Measurements from ENCODE around the gene ZBP1. TPM values are rescaled to one million over a fixed set of nuclear protein-coding genes. Genes with fewer than 3 reads are reported as not detected.

The ZBP1 gene
- total RNA-seq, 4 donors from 2014 or later: 0.80 TPM; not detected in 3

GRCh38 chr20:57654998-57655808, 35.0 kb upstream of the ZBP1 start:
- peaks cover 55% of the 10 kb centered on the region for H3K36me3 ChIP-seq
- peak; percentile 57 to 61 for DNase-seq (ENCODE audit: low spot score in 2 of 2)
- no peak overlapping the region for H3K27ac ChIP-seq

GRCh38 chr20:57654363-57654997, 34.3 kb upstream of the ZBP1 start:
- no peaks in the 10 kb centered on the region for H3K27me3 ChIP-seq
- DNase-seq (ENCODE audit: low spot score in 2 of 2): peak; percentile 56 to 70
- no peak overlapping the region for H3K27ac ChIP-seq
- no peaks in the 10 kb centered on the region for H3K9me3 ChIP-seq
- peaks cover 22% of the 10 kb centered on the region for H3K4me1 ChIP-seq
- peak; percentile 87 to 89 for TF ChIP-seq CTCF (IDR thresholded peaks at IDR 0.05)
- TF ChIP-seq POLR2A (IDR thresholded peaks at IDR 0.05): no peak
- H3K36me3 ChIP-seq: peaks cover 57% of the 10 kb centered on the region
- no peak overlapping the region for H3K4me3 ChIP-seq
- WGBS: 51% methylated on average over 12 of the region's 12 CpGs

More at GRCh38 chr20:57654998-57655808, 35.0 kb upstream of the ZBP1 start:
- no peaks in the 10 kb centered on the region for H3K9me3 ChIP-seq
- 89% methylated on average over 22 of the region's 22 CpGs for WGBS
- no peak overlapping the region for H3K4me3 ChIP-seq
- peaks cover 22% of the 10 kb centered on the region for H3K4me1 ChIP-seq
- no peaks in the 10 kb centered on the region for H3K27me3 ChIP-seq
- TF ChIP-seq EP300 (IDR thresholded peaks at IDR 0.05) (no peak), POLR2AphosphoS5 (IDR thresholded peaks at IDR 0.05) (no peak), POLR2A (IDR thresholded peaks at IDR 0.05) (no peak), CTCF (IDR thresholded peaks at IDR 0.05) (no peak)

GRCh38 chr20:57653910-57654309, 33.7 kb upstream of the ZBP1 start:
- H3K9me3 ChIP-seq: no peaks in the 10 kb centered on the region
- H3K4me1 ChIP-seq: peaks cover 20% of the 10 kb centered on the region
- no peak overlapping the region for H3K4me3 ChIP-seq
- H3K27ac ChIP-seq: no peak overlapping the region
- H3K36me3 ChIP-seq: peaks cover 51% of the 10 kb centered on the region
- DNase-seq (ENCODE audit: low spot score in 2 of 2): peak; percentile 53 to 55
- TF ChIP-seq POLR2A (IDR thresholded peaks at IDR 0.05) (no peak), EP300 (IDR thresholded peaks at IDR 0.05) (no peak), POLR2AphosphoS5 (IDR thresholded peaks at IDR 0.05) (no peak), CTCF (IDR thresholded peaks at IDR 0.05) (no peak)
- 56% methylated on average over 5 of the region's 5 CpGs for WGBS
- no peaks in the 10 kb centered on the region for H3K27me3 ChIP-seq

- DNase-seq (ENCODE audit: low spot score in 2 of 2): peak in 1 of 2 donors; percentile 53
- TF ChIP-seq POLR2A (IDR thresholded peaks at IDR 0.05) (no peak), CTCF (IDR thresholded peaks at IDR 0.05) (no peak), POLR2AphosphoS5 (IDR thresholded peaks at IDR 0.05) (no peak), EP300 (IDR thresholded peaks at IDR 0.05) (no peak)
- H3K4me1 ChIP-seq: peaks cover 16% of the 10 kb centered on the region
- peaks cover 47% of the 10 kb centered on the region for H3K36me3 ChIP-seq
- H3K4me3 ChIP-seq: no peak overlapping the region
- WGBS: 96% methylated on average over 8 of the region's 8 CpGs
- no peaks in the 10 kb centered on the region for H3K9me3 ChIP-seq
- no peaks in the 10 kb centered on the region for H3K27me3 ChIP-seq
- no peak overlapping the region for H3K27ac ChIP-seq
Observed at GRCh38 chr20:57653546-57653900, 33.3 kb upstream of the ZBP1 start.
